ENCODE results near the gene PGBD5.
A peak's percentile ranks its signal among the peaks of the same experiment; 100 is the strongest.

Gene PGBD5

DNA sequence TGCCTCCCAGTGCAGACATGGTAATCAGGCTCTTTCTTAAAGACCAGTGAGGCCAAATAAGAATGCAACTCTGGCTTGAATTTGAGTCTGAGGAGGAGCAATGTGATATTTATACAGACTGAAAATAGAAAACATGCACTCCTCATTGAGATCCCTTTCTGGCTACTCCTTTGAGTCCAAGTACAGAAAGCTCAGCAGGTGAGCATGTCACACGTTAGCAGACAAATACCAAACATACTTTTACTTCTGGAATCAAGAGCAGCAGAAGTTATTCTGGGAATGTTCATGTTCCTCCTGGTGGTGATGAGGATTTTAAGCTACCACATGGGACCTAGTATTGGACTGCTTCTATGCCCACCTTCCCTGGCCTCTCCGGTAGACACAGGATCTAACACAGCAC, 48.3 kb downstream of the PGBD5 start:
- DNase-seq, result no peak

DNA sequence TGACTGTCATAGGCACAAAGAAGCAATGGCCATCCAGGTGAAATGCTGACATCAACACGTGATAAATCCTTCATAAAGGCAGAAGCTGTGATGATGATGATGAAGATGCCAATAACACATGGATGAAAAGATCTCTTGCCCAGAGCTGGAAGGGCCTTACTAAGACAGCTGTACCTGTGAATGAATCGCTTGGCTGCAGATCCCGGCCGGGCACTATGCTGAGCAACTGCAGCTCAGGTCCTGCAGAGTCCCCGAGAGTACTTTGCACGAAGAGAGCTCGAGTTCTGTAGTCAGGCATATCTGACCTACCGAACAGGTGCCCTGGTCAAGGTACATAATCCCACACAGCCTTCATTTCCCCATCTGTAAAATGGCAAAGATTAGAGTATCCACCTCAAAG, 48.8 kb downstream of the PGBD5 start:
- no peak for DNase-seq

GRCh38 chr1:230376296-230376695, 49.8 kb downstream of the PGBD5 start:
- DNase-seq, result peak in 20 of 56 donors; percentile 13 to 65 (median 46)

- peak in 31 of 56 donors; percentile 22 to 79 (median 45) for DNase-seq
Observed at GRCh38 chr1:230375780-230376179, 50.4 kb downstream of the PGBD5 start.

DNA sequence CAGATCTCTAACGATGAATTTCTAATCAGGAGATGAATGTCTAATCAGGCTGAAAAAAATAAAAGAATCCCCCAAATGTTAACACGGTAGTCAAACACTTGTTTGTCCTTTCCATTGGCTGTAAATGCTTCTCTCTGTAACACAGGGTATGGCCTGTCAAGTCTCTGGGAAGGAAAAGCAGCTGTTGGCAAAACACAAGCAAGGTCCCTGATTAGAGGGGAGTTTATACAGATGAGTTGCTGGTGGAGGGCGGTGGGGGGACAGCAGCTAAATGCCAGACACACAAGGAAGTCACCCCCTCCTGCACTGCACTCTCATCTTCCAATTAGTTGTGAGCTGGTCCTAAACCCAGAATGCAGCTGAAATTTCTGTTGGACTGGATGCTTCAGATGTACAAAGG, 51.0 kb downstream of the PGBD5 start:
- DNase-seq, result no peak

GRCh38 chr1:230371923-230372703, 54.0 kb downstream of the PGBD5 start:
- no peak for DNase-seq

DNA sequence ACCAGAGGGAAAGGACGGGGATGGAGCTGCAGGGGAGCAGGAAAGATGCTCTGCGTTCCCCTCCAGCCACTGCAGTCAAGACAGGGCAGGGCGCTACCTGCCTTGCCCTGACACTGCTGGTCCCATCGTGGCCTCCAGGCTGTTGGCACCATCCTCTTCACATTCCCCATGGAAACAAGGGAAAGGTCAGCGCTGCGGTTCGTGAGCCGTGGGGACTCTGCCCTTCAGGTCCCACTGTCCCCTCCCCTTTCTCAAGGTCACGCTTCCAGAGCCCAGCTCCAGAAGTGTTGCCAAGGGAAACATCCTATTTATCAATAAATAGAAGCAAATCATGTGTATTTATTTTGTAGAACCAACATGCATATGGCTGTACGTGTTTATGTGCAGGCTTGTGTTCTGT, 56.0 kb downstream of the PGBD5 start:
- no peak for DNase-seq

DNA sequence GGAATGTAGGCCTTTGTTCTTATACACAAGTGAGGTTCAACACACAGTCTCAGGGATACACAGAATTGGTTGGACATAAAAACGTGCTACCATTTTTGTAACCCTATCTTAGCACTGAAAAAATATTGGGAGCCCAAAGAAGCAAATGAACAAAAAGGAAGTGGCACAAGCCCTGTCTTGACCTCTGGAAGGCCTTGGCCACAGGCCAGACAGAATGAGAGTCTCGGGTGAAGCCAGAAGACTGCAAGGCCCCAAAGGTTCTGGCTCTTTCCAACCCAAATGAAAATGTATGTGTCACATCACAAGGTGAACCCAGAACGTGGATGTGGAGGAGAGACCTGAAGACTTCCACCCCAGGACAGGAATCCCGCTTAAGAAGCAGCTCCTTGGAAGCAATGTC, 57.3 kb downstream of the PGBD5 start:
- DNase-seq, result no peak

DNA sequence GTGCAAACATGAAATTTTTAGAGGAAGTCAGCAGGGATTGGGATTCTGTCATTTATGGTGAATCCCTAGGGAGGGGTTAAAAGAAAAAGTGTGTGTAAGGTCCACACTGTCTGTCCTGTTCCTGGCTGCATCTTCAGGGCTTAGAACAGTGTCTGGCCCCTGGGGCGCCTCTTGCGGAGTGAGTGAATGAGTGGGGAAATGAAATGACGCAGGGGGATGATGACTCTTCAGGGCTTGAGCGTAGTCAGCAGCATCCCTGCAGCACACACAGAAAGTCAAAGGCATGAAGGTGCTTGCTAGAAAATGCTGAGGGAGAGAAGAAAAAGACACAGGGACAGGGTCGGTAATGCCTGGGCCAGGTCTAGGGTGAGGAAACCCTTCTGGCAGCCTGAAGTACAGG, 57.8 kb downstream of the PGBD5 start:
- no peak for DNase-seq

DNA sequence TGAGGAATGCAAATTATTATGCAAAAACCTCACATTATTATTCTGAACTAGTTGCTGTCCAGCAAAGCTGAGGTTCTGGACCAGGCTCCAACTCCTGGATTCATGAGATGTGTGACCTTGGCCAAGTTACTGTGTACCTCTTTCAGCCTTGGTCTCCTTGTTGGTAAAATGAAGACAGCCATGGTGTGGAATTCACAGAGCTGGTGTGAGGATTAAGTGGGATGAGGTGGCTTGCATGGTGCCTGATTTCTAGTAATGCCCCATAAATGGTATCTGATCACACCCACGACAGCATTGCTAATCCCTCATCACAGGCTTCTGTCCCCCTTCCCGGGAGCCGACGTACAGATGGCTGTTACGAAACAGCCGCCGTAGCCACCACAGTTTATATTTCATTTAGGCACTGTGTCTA, 59.6 kb downstream of the PGBD5 start:
- peak in 14 of 56 donors; percentile 12 to 68 (median 42) for DNase-seq

DNA sequence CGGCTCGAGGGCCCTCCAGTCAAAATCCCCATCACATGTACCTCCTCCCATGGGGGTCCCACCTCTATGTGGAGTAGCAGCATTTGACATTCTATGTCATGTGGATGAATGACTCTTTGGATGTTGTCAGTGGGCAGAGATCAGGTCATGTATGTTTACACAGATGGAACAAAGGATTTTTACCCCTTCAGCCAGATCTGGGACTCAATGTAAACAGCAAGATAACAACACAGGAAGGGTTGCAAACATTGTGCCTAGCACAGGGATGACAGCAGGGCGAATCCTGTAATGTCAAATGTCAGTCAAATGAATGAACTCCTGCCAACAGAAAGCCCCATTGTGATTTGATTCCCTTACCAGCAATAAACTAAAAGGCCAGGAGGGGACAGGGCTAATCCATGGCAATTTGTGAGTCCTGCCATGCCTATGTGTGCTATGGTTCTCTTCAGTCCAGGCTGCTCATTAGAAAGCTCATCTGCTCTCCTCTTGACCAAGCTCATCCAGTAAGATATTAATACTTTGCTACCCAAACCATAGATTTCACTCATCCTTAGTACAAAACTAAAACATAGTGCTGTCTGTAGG, 60.3 kb downstream of the PGBD5 start:
- peak in 6 of 56 donors; percentile 28 to 53 (median 34) for DNase-seq

DNA sequence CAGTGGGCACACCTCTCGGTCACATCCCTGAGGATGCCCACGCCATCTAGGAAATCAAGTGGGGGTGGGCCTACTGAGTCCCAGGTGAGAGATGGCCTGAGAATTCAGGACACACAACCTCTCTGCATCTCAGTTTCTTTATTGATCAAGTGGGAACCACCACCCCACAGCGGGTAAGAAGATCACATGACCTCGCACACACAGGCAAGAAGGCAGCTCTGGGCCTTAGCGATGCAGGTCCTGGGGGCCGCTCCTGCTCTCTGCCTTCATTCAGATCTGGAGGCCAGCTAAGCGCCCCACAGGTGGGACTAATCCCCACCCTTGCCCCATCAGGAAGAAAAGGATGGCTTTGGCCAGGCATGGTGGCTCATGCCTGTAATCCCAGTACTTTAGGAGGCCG, 63.2 kb downstream of the PGBD5 start:
- no peak for DNase-seq

DNA sequence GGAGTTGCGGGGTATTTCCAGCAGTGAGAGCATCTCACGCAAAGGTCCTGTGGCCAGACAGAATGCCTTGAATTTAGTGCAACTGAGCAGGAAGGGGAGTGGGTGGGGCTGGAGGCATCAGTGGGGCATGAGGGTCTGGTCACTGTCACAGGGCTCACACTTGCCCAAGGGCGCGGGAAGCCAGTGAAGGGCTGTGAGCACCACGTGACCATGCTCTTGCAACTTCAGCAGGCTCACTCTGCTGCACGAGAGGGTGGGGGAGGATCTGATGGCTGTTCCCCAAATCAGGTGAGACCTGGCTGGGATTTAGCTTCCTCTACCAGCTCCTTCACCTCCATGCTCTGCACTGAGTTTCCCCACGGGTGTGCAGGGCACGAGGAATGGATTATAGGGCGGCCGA, 64.2 kb downstream of the PGBD5 start:
- no peak for DNase-seq

GRCh38 chr1:230359992-230360668, 66.0 kb downstream of the PGBD5 start:
- DNase-seq, result no peak

DNA sequence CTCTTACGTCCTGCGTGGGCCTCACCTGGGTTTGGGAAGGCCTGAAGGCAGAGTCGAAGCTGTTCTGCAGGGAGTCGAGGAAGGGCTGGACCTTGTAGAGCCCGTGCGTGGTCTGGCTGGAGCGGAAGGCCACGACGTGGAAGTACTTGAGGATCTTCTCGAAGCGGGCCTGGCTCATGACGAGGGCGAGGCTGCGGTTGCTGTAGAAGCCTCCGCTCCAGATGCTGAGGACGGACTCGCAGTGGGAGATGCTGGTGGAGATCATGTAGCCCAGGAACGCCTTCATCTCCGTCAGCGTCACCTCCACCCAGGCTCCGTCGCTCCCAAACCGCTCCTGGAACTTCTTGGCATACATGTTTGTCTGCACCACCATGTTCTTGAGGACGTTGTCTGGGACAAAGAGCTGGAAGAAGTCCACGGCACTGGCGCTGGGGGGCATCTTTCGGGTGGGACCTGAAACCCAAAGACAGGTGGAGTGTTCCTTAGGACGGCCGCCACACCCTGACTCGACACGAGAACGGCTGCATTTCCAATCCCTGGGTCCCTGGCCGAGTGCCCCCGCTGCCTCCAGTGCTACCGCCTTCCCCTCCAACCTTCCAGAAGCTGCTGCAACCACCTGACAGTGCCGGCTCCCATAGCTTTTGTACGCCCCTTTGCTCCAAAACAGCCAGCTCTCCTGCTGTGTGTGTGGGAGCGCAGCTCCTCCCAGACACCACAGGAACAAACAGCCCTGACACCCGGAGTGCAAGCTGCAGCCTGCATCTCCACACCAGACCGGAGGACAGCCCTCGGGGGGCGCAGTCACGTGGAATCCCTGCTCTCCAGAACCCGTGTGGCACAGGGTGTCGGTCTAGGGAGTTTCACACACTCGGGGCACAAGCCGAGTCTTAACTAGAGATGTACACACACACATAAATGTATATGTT, 69.0 kb downstream of the PGBD5 start:
- peak in 2 of 56 donors; percentile 21 to 23 for DNase-seq

DNA sequence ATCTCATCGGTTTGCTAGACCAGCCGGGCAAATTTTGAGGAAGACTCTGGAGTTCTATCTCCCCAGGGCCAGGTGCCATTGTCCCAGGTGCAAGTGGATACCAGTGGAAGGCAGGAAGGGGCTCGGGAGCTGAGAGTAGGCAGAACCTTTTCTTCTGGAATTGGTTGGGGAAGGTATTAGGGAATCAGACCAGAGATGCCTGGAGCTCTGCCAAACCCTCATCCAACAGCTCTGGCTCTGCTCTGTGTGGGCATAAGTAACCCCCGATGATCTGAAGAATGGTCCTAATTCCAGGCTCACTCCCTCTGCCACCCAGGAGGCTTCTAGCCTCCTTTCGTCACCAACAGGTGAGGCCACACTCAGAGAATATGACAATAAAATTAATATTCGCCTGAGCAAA, 69.9 kb downstream of the PGBD5 start:
- DNase-seq, result no peak

- DNase-seq, result no peak
Observed at GRCh38 chr1:230355594-230355993, 70.5 kb downstream of the PGBD5 start.

DNA sequence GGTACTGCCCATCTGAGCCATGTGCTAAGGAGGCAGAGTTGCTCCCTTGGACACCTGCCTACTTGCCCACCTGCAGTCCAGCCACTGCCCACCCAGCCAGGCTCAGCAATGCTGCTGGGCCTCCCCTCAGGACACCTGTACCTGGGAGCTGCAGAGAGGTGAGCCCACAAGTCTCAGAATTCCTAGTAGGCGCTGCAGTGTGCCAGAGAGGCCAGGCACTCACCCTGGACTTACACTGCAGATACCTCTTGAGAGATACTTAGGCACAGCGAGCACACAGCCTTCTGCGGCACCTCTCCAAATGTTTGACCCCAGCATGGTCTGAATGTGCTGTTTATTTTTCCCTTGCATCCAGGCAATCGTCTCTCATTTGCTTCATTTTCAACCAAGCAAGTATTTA, 71.0 kb downstream of the PGBD5 start:
- DNase-seq, result no peak

- DNase-seq, result no peak
Observed at GRCh38 chr1:230354005-230354404, 72.1 kb downstream of the PGBD5 start.

- no peak for DNase-seq
Observed at GRCh38 chr1:230352537-230352936, 73.6 kb downstream of the PGBD5 start.

- DNase-seq, result no peak
Observed at GRCh38 chr1:230351983-230352382, 74.1 kb downstream of the PGBD5 start.

DNA sequence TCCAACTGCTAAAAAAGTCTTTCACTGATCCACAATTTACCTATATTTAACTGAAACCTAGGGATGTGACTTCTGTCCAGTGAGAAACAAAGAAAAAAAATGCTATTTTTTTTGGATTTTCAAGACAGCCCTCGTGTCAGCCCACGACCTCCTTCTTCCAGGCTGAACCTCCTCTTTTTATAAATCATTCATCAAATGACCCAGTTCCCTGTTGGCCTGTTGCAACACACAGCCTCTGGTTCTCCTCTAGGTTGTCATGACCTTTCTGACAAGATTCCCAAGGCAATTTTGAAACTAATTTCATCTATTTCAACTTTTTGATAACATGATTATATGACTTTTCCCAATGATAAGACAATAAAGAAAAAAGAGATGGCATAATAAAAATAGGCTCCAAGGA, 74.6 kb downstream of the PGBD5 start:
- no peak for DNase-seq

Measured in amygdala (tissue), 56 donors.